AG04449 (cell line): ENCODE results near the gene KLRF1.

ENCODE experiments used
- CTCF ChIA-PET: fragments of 350-600 bp; formaldehyde crosslinking; extraction: SDS; loops from one replicate; lab custom pipeline; 2021; ENCODE audit warnings: antibody characterized with exemption; lab: Yijun Ruan, JAX
- POLR2A ChIA-PET: fragments of 400-600, 350-600 bp; formaldehyde crosslinking; extraction: SDS; loops from one replicate; lab custom pipeline; 2020; ENCODE audit warnings: antibody characterized with exemption, inconsistent platforms; lab: Yijun Ruan, JAX
- DNase-seq: peaks from one replicate; pipeline ENCODE4 v3.0.0-alpha.2; 2010; ENCODE audit warnings: low read depth, low spot score
- H3K4me3 ChIP-seq: 2 replicates; pipeline ENCODE4 v1.5.1; 2011; ENCODE audit warnings: low read depth, mild to moderate bottlenecking, control low read depth, low read length
- TF ChIP-seq, protein P1 (sequence below): IDR thresholded peaks from one replicate; pipeline ENCODE4 v1.5.1; 2011; ENCODE audit warnings: mild to moderate bottlenecking, moderate library complexity, low read length, control low read depth, inconsistent platforms; ENCODE audit not compliant: insufficient read depth; ENCODE audit errors: missing control alignments

The KLRF1 gene, protein sequence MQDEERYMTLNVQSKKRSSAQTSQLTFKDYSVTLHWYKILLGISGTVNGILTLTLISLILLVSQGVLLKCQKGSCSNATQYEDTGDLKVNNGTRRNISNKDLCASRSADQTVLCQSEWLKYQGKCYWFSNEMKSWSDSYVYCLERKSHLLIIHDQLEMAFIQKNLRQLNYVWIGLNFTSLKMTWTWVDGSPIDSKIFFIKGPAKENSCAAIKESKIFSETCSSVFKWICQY

DNA sequence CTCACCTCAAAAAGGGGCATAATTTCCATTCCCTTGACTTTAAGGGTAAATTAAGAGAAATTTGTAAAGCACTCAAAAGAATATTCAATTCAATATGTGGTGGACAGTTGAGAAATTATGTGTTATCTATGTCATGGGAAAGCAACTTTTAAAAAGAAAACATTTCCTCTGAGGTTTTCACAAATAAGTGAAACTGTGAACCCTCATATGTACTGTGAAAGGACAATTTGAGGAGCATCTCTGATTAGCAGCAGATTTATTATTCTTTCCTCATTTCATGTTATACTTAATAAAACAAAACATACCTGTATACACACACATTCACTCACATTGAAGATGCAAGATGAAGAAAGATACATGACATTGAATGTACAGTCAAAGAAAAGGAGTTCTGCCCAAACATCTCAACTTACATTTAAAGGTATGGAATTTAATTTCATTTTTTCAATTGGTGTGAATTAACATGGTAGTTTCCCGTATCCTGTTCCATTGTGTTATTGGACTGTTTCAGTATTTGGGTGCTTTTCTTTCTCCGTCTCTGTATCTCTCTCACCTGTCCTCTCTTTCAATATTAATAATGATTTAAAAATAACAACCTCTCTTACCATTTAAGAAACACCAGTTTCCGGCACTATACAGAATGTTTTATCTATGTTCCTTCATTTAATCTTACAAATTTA is at the start of gene KLRF1:
Gene KLRF1 (plus strand): TSS at position 273 of the 680 bp plus-strand sequence. CDS start 64 bp downstream, at position 337.
- no peak within 1 kb of the TSS for H3K4me3 ChIP-seq
- TF ChIP-seq, protein P1, sequence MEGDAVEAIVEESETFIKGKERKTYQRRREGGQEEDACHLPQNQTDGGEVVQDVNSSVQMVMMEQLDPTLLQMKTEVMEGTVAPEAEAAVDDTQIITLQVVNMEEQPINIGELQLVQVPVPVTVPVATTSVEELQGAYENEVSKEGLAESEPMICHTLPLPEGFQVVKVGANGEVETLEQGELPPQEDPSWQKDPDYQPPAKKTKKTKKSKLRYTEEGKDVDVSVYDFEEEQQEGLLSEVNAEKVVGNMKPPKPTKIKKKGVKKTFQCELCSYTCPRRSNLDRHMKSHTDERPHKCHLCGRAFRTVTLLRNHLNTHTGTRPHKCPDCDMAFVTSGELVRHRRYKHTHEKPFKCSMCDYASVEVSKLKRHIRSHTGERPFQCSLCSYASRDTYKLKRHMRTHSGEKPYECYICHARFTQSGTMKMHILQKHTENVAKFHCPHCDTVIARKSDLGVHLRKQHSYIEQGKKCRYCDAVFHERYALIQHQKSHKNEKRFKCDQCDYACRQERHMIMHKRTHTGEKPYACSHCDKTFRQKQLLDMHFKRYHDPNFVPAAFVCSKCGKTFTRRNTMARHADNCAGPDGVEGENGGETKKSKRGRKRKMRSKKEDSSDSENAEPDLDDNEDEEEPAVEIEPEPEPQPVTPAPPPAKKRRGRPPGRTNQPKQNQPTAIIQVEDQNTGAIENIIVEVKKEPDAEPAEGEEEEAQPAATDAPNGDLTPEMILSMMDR: no peak
- no peak for DNase-seq
- ChIA-PET CTCF (no interaction called here), POLR2A (no interaction called here)

DNA sequence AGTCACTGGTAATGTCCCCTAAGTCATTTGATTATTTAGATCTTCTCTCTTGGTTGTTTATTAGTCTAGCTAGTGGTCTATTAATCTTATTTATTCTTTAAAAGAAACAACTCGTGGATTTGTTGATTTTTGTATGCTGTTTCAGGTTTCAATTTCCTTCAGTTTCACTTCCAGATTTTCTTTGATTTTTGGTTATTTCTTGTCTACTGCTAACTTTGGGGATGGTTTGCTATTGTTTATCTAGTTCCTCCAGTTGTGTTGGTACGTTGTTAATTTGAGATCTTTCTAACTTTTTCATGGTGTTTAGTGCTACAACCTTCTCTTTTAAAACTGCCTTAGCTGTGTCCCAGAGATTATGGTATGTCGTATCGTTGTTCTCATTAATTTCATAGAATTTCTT is 48.1 kb upstream of the KLRF1 start:
- CTCF ChIA-PET: interaction anchor here (3.1 kb wide), 1 partner anchor 29 kb away, joined by 10 read pairs; no protein-coding TSS in a partner anchor
- TF ChIP-seq, protein P1: no peak
- POLR2A ChIA-PET: no interaction called here
- DNase-seq: no peak
- H3K4me3 ChIP-seq: no peak overlapping the region

DNA sequence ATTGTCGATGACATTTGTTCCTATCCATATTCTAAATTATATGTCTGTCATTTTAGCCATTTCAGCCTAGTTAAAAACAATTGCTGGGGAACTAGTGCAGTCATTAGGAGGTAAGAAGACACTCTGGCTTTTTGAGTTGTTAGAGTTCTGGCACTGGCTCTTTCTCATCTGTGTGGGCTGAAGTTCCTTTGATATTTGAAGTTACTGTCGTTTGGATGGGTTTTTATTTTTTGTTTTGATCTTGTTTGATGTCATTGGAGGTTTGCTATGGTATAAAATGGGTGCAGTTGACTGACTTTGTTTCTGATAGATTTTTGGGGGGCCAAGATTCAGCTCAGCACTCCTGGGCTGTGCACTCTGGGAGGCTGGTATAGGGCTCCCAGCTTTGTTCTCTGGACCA is 45.9 kb upstream of the KLRF1 start:
- H3K4me3 ChIP-seq: no peak overlapping the region
- DNase-seq: no peak
- POLR2A ChIA-PET: no interaction called here
- TF ChIP-seq, protein P1: no peak
- CTCF ChIA-PET: no interaction called here

DNA sequence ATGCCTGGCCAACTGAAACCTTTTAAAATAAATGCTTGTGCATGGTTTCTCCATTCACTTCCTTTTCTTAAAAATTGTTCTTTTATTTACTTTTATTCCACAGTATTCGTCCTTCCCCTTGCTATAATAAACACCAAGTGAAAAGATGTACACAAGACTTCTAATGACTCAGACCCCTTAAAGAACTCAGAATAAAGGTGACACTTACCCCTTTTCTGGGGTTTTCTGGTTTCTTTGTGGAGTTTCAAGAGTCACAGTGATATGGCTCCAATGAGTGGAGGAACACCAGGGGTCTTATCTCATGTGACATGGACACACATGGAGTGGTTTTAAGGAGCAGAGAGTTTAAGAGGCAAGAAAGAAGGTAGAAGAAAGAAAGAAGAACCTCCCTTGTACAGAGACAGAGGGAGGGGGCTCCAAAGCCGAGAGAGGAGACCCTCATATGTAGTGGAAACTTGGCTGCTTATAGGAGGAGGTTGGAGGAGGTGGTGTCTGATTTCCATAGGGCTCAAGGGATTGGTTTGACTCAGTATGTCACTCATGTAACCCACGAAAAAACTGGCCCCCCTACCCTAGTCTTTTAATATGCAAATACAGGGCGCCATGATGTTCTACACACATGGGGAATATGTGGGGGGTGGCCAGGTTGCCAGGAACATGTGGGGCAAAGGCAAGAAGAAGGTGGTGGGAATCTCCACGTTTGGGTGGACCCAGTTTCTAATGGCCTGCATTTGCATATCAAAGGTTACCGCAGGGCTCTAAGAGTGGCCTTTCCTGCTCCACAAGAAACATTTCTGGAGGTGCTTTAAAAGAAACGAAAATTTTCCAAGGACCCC is 44.5 kb upstream of the KLRF1 start:
- POLR2A ChIA-PET: no interaction called here
- no peak for DNase-seq
- TF ChIP-seq, protein P1: no peak

DNA sequence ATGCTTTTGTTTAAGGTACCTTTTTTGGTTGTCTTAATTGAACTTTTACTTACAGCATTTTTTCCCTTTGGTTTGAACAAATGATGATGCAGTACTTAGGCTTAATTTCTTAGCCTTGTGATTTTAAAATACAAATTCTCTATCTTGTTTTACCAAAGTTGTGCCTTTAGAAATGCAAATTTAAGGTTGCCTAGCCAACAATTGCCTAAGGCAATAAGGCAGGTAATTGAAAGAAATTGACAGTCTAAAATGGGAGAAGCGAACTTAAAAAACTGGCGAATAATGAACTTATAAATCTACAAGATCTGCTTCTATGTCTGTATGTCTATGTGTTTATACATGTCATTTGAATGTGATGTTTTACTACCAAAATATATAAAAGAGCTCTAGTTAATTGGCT is 43.0 kb upstream of the KLRF1 start:
- POLR2A ChIA-PET: no interaction called here
- DNase-seq: no peak
- CTCF ChIA-PET: interaction anchor here (1.0 kb wide), 1 partner anchor 42 kb away, joined by 3 read pairs; no protein-coding TSS in a partner anchor
- H3K4me3 ChIP-seq: no peak overlapping the region
- TF ChIP-seq, protein P1: no peak

More for the DNA sequence above, 44.5 kb upstream of the KLRF1 start:
- CTCF ChIA-PET: no interaction called here
- H3K4me3 ChIP-seq: no peak overlapping the region
